GM19463 (cell line): ENCODE measurements around the gene RNF121.

Experiments
- ATAC-seq: cut with Tn5 transposase; IDR thresholded peaks from one replicate; pipeline ENCODE4 v1.9.1; 2021; ENCODE audit warnings: mild to moderate bottlenecking, moderate library complexity; ENCODE audit not compliant: unreplicated experiment

The RNF121 gene

DNA sequence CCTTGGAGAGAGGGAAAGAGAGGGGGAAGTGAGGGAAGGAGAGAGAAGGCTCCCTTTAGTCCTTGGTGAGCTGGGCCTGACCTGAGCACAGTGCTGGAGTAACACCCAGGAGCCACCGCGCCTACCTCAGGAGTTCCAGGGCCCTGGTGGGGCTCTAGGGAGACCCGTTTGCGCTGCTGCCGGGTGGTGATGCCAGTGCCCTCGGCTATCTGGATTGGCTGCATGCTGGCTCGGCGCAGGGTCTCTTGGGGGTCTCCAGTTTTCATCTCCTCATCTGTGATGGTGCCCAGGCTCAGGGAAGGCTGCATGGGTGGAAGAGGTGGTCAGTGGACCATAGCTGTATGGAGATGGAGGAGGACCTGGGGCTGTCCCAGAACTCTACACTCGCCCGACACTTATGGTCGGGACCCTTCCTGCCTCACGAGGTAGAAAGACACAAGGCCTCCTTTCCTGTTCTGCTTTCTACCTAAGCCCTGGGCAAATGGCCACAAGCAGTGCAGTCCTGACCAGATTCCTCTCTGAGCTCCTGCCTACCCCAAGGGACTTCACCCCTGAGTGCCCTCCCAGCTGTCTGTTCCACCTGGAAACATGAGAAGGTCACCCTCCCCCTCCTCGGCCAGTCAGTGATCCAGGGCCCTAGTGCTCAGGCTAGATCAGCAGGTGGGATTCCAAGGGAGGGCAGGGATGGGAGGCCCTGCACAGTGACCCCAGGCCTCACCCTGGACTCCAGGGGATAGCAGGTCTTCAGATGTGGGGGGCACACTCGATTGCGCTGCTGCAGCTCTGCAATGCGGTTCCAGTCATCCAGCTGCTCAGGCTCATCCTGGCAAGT lies 75.9 kb downstream of the RNF121 start:
- ATAC-seq: no peak

DNA sequence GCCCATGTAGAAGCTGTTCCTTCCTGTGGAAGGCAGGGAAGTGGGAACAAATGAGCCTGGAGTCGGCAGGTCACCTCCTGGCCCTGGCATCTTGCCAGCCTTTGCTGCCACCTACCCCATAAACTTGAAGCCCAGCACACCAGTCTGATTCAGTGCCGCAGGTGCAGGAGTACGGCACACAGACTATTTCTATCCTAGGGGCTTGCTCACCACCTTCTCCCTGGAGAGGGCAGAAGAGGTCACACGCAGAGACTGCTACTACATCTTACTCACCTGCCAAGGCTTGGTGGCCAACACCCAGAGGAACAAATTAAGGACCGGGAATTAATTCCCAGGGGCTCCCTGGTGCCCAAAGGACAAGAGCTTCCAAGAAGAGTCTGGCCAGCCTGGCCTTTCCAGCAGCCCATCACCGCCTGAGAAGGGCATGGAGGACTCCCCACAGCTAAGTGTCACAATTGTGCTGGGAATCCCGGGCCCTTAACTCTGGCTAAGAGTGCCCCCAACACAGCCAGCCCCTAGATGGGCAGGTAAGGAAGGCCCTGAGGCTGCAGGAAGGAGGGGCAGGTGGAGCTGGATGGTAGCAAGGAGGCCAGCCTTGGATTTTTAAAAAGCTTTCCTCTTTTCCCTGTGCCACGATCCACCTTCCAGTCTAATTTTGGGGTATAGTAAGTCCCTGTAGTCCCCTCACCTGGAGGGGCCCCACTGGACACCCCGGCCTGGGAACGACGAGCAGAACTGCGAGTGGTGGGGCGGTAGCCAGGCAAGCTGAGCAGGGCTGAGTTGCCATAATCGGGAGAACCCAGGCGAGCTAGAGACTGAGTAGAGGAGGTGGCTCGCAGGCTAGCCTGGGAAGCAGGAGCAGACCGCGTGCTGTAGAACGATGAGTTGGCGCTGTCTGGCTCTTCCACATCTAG lies 76.8 kb downstream of the RNF121 start:
- no peak for ATAC-seq

DNA sequence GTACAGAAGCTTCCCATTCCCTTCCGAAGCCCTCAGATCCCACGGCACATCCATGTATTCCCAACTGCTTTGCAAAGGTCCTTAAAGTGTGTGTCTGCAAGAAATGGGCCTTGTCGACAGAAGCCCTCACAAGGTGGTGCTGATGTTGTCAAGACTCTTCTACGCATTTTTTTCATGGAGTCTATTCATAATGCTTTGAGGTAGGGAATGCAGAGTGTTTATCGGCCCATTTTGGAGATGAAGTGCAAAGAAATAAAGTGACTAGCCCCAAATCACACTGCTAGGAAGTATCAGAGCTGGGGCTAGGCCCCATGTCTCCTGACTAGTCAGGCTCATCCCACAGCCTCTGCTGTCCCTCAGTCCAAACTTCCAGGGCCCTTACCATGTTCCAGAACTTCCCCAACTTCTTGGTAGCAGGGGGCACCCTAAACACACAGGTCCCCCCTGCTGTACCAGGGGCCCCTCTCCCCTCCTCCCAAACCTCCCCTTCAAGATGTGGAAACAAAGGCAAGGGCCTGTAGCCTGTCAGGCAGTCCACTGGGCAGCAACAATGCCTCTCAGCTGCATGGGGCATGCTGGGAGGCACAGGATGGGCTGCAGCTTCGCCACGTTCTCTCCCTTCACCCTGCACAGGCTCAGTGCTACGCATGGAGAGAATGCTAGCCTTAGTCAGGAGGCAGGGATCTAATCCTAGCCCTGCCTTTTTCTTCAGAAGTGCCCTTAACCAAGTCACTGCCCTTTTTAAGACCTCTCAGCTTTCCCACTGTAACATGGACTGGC lies 77.7 kb downstream of the RNF121 start:
- ATAC-seq: no peak

DNA sequence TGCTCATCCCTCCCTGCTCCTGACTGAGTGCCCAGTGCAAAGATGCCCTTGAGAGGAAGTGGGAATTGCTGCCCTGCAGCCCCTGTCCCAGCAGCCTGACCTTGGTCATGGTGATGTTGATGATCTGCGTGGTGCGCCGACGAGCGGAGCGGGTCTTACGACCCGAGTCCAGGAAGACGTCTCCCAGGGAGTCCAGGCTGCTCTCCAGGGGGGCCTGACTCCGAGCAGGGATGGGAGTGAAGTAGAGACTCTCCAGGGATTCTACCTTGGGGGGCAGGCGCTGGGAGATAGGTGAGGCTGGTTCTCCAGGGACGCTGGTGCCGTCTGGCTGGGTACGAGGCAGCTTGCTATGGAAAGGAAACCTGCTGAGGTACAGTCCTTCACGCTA lies 78.2 kb downstream of the RNF121 start:
- no peak for ATAC-seq

DNA sequence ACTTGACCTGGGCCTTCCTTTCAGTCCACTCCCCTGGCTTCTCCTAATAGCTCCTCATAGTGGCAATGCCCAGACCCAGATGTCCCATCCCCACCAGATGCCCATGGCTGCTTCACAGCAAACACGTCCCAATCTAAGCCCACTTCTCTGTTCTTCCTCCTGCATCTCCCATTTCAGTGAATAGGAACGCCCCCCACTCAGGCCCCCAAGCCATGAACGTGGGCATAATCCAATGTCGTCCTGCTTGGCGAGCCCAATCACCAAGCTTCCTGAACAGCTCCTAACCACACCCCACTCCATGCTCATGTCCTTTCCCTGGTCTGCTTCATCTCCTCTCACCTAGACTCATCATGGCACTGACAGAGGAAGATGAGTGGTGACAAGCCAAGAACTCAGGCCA lies 78.7 kb downstream of the RNF121 start:
- no peak for ATAC-seq

DNA sequence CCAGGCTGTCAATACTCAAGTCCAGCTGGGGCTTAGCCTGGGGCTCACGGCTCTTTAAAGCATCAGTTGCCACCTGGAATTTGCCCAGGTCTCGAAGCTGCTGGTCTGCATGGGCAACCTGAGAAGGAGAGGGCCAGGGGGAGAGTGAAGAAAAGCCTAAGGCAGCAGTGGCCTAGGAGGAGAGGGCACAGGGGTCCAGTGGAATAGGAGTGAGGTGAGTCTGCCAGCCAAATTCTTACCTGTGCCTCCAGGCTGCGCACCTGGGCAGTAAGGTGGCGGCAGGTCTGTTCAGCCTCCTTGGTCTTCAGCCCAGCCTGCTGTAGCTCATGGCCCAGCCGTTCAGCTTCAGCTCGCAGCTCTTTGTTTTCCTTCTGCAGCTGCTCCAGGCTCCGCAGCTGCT lies 79.9 kb downstream of the RNF121 start:
- no peak for ATAC-seq

DNA sequence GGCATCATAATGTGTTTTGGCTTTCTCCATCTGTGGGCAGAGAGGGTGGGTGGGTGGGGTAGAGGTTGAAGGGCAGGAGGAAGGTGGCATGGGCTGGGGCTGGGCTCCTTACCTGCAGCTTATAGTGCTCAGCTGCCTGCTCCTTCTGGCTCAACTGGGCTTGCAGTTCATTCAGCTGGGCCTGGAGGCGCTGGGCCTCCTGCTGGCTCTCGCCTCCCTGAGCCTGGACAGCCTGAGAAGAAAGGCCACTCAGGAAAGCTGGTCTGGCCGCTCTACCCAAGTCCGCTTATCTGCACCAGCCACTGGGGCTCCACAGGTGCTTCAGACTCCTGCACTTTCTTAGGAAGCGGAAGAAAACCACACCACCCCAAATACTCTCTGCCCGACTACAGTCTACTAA lies 80.3 kb downstream of the RNF121 start:
- ATAC-seq: no peak

DNA sequence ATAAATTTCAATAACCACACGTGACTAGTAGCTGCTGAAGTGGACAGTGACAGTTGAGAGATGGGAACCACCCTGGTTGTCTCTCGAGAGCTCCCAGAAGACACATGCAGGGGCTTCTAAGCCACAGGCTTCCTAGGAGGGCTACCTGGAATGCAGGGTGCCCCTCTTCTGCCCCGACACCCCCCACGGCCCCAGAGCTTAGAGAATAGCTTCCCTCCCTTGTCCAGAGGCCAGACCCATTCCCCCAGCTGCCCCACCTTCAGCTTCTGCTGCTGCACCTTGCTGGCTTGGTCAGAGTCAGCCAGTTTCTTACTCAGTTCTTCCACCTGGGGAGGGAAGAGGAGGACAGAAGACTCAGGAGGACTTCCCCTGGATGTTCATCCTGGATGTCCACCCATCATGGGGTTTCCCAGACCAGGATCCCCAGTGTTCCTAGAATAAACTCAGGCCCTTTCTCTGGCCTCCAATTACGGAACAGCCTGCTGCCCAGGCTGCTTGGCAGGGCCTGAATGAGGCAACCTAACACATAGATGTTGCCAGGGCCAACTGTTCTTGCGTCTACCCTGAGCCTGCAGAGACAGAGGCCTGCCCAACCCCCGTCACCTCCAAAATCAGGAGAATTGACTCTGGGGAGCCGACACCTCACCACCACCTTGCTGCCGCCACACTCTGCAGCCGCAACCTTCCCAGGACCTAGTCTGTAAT lies 81.8 kb downstream of the RNF121 start:
- no peak for ATAC-seq

DNA sequence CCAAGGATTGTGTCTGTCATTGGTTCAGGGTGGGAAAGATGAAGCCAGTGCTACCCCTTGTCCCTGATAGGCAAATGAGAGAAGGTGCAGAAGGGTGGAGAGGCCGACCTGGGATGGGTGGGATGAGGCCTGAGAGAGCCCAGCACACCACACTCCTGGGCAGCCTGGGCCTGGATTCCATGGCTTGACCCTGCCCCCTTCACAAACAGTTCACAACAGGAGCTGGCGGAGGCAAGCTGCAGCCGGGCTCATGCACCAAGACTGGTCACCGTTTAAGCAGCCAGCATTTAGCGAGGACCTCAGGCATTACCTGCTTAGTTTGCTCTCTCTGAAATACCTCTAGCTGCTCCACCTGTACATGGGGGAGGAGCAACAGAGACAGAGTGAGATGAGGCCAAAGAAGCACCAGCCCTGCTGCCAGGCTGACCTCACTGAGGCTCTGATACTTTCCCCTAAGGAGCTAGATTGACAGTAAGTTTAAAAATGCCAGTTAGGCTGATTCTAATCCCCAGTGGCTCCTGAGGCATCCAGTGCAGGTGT lies 83.3 kb downstream of the RNF121 start:
- no peak for ATAC-seq

DNA sequence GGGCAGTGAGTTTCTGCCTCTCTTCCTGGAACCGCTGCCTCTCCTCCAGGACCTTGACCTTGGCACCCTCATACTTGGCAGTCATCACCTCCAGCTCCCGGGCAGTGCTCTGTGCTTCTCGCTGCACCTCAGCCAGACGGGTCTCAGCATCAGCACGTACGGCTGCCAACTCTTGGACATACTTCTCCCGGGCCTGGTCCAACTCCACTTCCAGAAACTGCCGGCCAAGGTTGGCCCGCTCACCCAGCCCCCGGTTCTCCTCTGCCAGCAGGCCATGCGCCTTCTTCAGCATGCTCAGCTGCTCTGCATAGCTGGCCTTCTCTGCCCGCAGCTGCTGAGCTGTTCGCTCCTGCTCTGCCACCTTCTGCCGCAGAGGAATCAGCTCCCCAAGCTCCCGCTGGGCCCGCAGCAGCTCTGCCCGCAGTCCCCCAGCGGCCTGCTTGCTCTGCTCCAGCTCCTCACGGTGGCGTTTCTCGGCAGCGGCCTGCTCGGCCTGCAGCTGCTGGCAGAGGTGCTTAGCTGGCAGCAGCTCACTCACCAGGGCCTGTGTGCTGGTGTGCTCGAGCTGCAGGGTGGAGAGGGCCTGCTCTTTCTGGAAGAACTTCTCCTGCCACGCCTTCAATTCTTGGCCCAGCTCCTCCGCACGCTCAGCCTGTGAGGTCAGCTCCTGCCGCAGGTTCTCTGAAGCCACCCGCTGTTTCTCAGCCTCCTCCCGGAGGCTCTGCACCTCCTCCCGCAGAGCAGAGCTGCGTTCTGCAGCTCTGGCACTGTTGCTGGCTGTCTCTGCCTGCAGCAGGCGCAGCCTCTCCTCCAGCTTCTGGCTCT lies 84.3 kb downstream of the RNF121 start:
- no peak for ATAC-seq

DNA sequence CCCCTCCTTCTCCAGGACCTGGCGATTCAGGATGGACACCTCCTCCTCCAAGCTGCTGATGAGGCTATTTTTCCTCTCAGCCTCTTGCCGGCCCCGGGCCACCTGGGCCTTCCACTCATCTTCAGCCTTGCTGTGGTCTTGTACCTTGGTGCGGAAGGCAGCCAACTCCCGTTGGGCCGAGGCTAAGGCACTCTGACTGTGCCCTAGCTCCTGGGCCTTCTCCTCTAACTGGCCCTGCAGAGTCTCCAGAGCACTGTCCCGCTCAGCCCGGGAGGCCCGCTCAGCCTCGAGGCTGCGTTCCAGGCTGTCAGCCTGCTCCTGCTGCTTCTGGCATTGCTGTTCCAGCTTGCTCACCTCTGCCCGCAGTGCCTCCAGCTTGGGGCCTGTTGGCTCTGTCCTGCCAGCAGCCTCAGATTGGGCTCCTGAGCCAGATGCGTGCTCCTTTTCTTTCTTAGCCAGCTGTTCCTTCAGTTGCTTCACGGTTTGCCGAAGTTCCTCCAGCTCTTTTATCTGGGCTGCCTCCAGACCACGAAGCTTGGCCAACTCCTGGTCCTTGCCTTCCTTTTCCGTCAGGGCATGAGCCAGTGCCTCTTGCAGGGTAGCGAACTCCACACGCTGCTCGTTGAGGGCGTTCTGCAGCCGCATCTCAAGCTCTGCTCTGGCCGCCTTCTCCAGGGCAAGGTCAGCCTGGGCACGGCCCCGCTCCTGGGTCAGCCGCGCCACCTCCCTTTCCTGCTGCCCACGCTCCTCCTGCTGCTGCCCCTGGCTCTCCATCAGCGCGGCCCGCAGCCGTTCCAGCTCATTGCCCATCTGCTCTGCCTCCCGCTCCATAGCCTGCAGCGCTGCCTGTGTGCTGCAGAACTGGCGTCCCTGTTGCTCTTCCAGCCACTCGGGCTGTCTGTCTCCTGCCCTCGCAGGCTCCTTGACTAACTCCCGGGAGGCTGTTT lies 85.2 kb downstream of the RNF121 start:
- ATAC-seq: no peak

DNA sequence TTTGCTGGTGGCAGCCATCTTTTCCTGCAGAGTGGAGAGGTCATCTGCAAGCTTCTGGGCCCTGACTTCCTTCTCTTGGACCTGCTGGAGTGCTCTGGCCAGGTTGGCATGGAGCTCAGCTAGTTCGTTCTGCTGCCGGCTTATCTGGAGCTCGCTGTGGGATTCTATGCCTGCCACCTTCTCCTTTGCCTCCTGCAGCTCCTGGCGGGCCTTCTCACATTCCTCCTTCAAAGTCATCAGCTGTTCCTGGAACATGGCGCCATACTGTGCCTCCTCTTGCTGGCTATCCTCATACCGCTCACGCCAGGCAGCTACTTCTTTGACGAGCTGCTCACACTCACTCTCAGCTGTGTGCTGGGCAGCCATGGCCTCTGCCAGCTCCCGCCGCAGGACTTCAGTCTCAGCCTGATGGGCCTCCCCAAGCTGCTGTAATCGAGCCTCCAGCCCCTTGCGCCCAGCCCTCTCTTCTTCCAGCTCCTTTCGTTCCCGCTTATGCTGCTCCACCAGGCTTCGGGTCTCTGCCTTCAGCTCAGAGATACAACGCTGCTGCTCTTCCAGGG lies 86.0 kb downstream of the RNF121 start:
- ATAC-seq: no peak

DNA sequence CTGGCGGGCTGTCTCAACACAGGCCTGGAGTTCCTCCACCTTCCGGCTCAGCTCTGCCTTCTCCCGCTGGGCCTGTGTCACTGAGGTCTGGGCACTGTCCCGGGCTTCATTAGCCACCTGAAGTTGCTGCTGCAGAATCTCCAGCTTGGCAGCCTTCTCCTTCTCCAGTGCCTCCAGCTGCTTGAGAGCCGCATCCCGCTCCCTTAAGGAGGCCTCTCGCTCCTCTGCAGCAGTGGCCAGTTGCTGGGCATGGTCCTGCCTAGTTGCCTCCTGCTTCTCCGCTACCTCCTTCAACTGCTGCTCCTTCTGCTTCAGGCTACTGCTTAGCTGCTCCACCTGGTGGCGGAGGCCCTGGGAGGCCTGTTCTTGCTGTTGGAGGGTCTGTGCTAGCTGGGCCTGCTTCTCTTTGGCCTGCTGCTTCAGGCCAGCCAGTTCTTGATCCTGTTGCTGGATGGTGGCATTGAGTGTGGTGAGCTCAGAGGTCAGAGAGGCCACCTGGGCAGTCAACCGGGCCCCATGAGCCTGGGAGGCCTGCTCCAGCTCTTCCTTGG lies 86.7 kb downstream of the RNF121 start:
- no peak for ATAC-seq

DNA sequence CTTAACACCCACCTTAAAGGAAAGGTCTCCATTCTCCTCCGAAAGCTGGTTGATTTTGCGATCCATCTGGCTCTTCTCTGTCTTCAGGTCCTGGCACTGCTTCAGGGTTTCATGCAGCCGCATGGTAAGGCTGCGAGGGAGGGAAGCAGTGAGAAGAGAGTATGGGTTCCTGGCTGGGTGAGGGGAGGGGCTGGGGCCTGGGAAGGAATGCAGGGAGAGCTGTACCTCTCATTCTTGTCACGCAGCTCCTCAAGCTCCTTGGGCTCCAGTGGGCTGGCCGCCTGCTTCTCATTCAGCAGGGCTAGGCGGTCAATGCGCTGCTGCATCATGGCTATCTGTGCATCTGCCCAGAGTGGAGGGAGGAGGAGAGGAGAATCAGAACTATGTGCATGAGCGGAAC lies 89.3 kb downstream of the RNF121 start:
- ATAC-seq: no peak

DNA sequence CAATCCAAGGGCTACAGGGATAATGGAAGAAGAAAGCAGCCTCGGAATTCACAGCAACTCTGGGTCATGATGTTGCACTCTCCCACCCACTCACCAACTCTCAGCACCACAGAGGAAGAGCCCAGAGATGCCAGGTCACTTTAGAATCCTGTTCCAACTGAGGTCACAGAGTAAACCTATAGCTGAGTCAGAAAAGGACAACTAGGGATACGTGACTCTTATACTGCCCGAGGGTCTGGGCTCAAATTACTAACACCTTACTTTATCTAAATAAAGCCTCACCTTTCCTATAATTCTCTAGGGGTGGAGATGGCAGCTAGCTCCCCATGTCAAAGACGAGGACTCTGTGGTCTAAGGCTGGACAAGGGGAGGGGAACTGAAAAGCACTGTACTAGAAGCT lies 94.5 kb downstream of the RNF121 start:
- ATAC-seq: no peak

DNA sequence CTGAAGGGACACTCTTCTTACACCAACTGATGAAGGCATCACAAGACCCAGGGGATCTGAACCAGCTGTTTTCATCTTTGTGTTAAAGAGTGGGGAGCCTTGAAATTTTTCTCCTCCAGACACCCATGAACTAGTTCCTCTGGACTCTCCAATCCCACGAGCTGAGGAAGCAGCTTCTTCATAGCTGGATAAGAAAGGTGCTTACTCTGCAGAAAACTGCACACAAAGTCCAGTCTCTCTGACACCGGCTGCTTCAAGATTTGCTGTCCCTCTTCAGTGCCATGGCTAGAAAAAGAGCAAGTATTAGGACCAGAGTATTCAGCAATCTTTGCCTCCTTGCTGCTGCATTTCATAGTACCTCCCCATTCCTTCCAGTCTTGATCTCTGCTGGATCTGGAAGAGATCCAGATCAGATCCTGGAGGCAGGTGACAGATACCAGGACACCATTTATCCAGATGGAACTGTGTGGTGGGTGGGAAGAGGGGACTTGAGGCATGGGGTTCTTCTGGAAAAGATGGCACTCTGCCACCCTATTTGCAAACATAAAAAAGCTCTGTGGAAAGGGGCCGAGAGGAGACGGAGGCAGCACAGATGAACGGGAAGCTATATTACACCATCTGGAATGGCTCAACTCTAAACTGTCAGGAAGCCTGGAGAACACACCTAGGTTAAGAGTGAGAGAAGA lies 95.4 kb downstream of the RNF121 start:
- no peak for ATAC-seq

DNA sequence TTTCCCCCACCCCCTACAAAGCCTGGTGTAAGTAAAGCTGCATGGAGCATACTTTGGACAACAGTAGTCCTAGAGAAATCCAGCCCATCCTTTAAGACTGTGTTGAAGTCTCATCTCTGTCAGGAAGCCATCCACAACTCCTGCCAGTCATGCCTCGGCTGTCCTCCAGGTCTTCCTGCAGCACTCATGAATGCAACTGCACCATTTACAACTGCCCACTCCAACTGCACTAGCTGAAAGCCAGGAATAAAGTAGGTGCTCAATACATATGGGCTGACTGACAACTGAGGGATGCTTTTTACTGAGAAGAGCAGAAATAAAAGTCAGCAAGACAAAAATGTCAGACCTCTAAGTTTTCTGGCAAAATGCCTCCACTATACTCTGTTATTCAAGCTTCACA lies 97.2 kb downstream of the RNF121 start:
- ATAC-seq: no peak
